PC-3 (cell line): Measurements from ENCODE around the gene ZNF862. TPM values are rescaled to one million over a fixed set of nuclear protein-coding genes. Genes with fewer than 3 reads are reported as not detected.

ENCODE experiments used
- ATAC-seq: fragments of 200-7000 bp; cut with Tn5 transposase; 2 replicates; pipeline ENCODE4 v1.9.1; 2020; ENCODE audit warnings: mild to moderate bottlenecking, moderate library complexity
- BruUV-seq: library from RNA; stranded (reverse); fragments of 400-500 nt; replicated peaks from 2 replicates; lab custom pipeline; 2021; lab: Mats Ljungman, UMichigan
- CTCF ChIA-PET: fragments of 300-600 bp; sonication (Branson Sonifier 250); formaldehyde crosslinking; loops from one replicate; lab custom pipeline; 2022; ENCODE audit warnings: antibody characterized with exemption; lab: Charles Lee
- POLR2A ChIA-PET: fragments of 300-600 bp; sonication (Branson Sonifier 250); formaldehyde crosslinking; loops from one replicate; lab custom pipeline; 2022; ENCODE audit warnings: antibody characterized with exemption; ENCODE audit not compliant: unreplicated experiment; lab: Charles Lee
- DNase-seq: peaks from one replicate; pipeline ENCODE4 v3.0.0-alpha.2; 2015
- H2AFZ ChIP-seq: fragments of 300-600 bp; sonication (generic); 2 replicates; pipeline ENCODE4 v1.6.0; 2016; ENCODE audit warnings: antibody characterized with exemption, low read length
- H3F3A ChIP-seq: fragments of 300-600 bp; sonication (generic); one replicate; pipeline ENCODE4 v1.6.0; 2017; ENCODE audit warnings: antibody characterized with exemption, low read length, control low read depth, mild to moderate bottlenecking; ENCODE audit not compliant: unreplicated experiment
- H3K27ac ChIP-seq: fragments of 300-600 bp; sonication (generic); 2 replicates; pipeline ENCODE4 v1.5.1; 2016; ENCODE audit warnings: mild to moderate bottlenecking, low read length
- H3K27me3 ChIP-seq: fragments of 300-600 bp; sonication (generic); 2 replicates; pipeline ENCODE4 v1.6.1; 2016; ENCODE audit warnings: low read length, mixed read lengths
- H3K36me3 ChIP-seq: fragments of 300-600 bp; sonication (generic); 2 replicates; pipeline ENCODE4 v1.6.1; 2016; ENCODE audit warnings: low read depth, mixed run types, low read length, mixed read lengths
- H3K4me1 ChIP-seq: fragments of 300-600 bp; sonication (generic); 2 replicates; pipeline ENCODE4 v1.5.1; 2016; ENCODE audit warnings: low read length; ENCODE audit not compliant: insufficient read depth
- H3K4me2 ChIP-seq: fragments of 300-600 bp; sonication (generic); 2 replicates; pipeline ENCODE4 v1.6.0; 2016; ENCODE audit warnings: low read length
- H3K4me3 ChIP-seq: fragments of 300-600 bp; sonication (generic); 2 replicates; pipeline ENCODE4 v1.5.1; 2016; ENCODE audit warnings: mild to moderate bottlenecking, low read length, mixed read lengths
- H3K79me2 ChIP-seq: fragments of 300-600 bp; sonication (generic); 2 replicates; pipeline ENCODE4 v1.6.1; 2017; ENCODE audit warnings: low read length, mixed read lengths
- H3K9ac ChIP-seq: fragments of 300-600 bp; sonication (generic); 2 replicates; pipeline ENCODE4 v1.6.0; 2016; ENCODE audit warnings: mild to moderate bottlenecking, low read length
- H3K9me2 ChIP-seq: fragments of 300-600 bp; sonication (generic); replicated peaks from 2 replicates; pipeline ENCODE4 v1.6.1; 2016; ENCODE audit warnings: mixed run types, low read length, mixed read lengths
- H3K9me3 ChIP-seq: fragments of 300-600 bp; sonication (generic); 2 replicates; pipeline ENCODE4 v1.6.1; 2016; ENCODE audit warnings: low read length, mixed read lengths
- H4K20me1 ChIP-seq: fragments of 300-600 bp; sonication (generic); 2 replicates; pipeline ENCODE4 v1.6.1; 2016; ENCODE audit warnings: low read length, mixed read lengths
- EZH2 ChIP-seq: fragments of 300-600 bp; sonication (generic); IDR thresholded peaks from one replicate; pipeline ENCODE4 v1.6.1; 2017; ENCODE audit warnings: antibody characterized with exemption, mild to moderate bottlenecking, low read length; ENCODE audit not compliant: unreplicated experiment
- EZH2phosphoT487 ChIP-seq: fragments of 300-600 bp; sonication (generic); IDR thresholded peaks from 2 replicates; pipeline ENCODE4 v1.6.1; 2018; ENCODE audit warnings: mild to moderate bottlenecking, antibody characterized with exemption, low read length, borderline replicate concordance
- intact Hi-C: fragments of 100-400 bp; cut with micrococcal nuclease; formaldehyde crosslinking; loops from 2 replicates; pipeline ENCODE4 v1.9.0; 2023
- total RNA-seq: library from RNA; depleted of rRNA; stranded (reverse); fragments of >200 nt; gene quantifications from 2 replicates; pipeline ENCODE4 v1.2.3, GENCODE V29; 2014
- TF ChIP-seq, protein P1 (sequence below): fragments of 300-600 bp; sonication (generic); conservative IDR thresholded peaks from 2 replicates; pipeline ENCODE4 v1.5.1; 2017; ENCODE audit warnings: antibody characterized with exemption, low read depth, mild to moderate bottlenecking, low read length

Gene ZNF862
- total RNA-seq, 1 experiment from 2014 or later = 3.0 TPM

DNA sequence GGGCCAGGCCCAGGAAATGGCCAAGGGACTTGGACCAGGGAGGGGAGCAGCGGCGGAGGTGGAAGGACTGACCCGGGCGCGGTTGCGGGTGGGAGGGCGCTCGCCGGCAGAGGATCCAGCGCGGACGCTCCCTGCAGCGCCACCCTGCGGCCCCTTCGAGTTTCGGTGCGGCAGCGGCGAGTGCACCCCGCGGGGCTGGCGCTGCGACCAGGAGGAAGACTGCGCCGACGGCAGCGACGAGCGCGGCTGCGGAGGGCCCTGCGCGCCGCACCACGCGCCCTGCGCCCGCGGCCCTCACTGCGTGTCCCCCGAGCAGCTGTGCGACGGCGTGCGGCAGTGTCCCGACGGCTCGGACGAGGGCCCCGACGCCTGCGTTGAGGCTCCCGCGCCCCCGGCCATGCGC lies 48.0 kb upstream of the ZNF862 start:
- DNase-seq = no peak
- Histone ChIP-seq H4K20me1 (no peaks in the 10 kb centered on the region), H3K27ac (no peak overlapping the region), H3K27me3 (no peaks in the 10 kb centered on the region), H3F3A (no peaks in the 10 kb centered on the region), H3K9me2 (no peaks in the 10 kb centered on the region), H2AFZ (no peak overlapping the region), H3K4me2 (no peak overlapping the region), H3K9ac (no peak overlapping the region), H3K4me3 (no peak overlapping the region), H3K9me3 (no peaks in the 10 kb centered on the region), H3K4me1 (no peaks in the 10 kb centered on the region), H3K36me3 (no peaks in the 10 kb centered on the region), H3K79me2 (no peaks in the 10 kb centered on the region)
- intact Hi-C loops = no loop called here
- TF ChIP-seq EZH2phosphoT487 (no peak), EZH2 (no peak)
- TF ChIP-seq, protein P1, sequence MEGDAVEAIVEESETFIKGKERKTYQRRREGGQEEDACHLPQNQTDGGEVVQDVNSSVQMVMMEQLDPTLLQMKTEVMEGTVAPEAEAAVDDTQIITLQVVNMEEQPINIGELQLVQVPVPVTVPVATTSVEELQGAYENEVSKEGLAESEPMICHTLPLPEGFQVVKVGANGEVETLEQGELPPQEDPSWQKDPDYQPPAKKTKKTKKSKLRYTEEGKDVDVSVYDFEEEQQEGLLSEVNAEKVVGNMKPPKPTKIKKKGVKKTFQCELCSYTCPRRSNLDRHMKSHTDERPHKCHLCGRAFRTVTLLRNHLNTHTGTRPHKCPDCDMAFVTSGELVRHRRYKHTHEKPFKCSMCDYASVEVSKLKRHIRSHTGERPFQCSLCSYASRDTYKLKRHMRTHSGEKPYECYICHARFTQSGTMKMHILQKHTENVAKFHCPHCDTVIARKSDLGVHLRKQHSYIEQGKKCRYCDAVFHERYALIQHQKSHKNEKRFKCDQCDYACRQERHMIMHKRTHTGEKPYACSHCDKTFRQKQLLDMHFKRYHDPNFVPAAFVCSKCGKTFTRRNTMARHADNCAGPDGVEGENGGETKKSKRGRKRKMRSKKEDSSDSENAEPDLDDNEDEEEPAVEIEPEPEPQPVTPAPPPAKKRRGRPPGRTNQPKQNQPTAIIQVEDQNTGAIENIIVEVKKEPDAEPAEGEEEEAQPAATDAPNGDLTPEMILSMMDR = no peak
- no TSS peak for BruUV-seq
- no peak for ATAC-seq
- POLR2A ChIA-PET = no interaction called here
- CTCF ChIA-PET = no interaction called here

- ChIA-PET POLR2A (no interaction called here), CTCF (interaction anchor here (0.6 kb wide), 1 partner anchor 1383 kb away, joined by 4 read pairs; no protein-coding TSS in a partner anchor)
- ATAC-seq = no peak
- Histone ChIP-seq H3K4me3 (no peak overlapping the region), H4K20me1 (no peaks in the 10 kb centered on the region), H2AFZ (no peak overlapping the region), H3K9me3 (no peaks in the 10 kb centered on the region), H3K36me3 (no peaks in the 10 kb centered on the region), H3K27me3 (no peaks in the 10 kb centered on the region), H3F3A (no peaks in the 10 kb centered on the region), H3K4me1 (no peaks in the 10 kb centered on the region), H3K4me2 (no peak overlapping the region), H3K27ac (no peak overlapping the region), H3K9ac (no peak overlapping the region), H3K9me2 (no peaks in the 10 kb centered on the region), H3K79me2 (no peaks in the 10 kb centered on the region)
- DNase-seq = no peak
- intact Hi-C loops = no loop called here
- no TSS peak for BruUV-seq
- no peak for TF ChIP-seq EZH2phosphoT487
Measured at GRCh38 chr7:149790754-149791360, 47.3 kb upstream of the ZNF862 start.

GRCh38 chr7:149791411-149792219 lies 46.6 kb upstream of the ZNF862 start:
- no peaks in the 10 kb centered on the region for H3K27me3 ChIP-seq
- no peak for ATAC-seq
- POLR2A ChIA-PET = no interaction called here

More at GRCh38 chr7:149791411-149792219, 46.6 kb upstream of the ZNF862 start:
- Histone ChIP-seq H3K79me2 (no peaks in the 10 kb centered on the region), H3K9me3 (no peaks in the 10 kb centered on the region), H3K9ac (no peak overlapping the region), H3K36me3 (no peaks in the 10 kb centered on the region), H3K4me1 (no peaks in the 10 kb centered on the region), H3K4me2 (no peak overlapping the region), H3K9me2 (no peaks in the 10 kb centered on the region), H3K4me3 (no peak overlapping the region), H3K27ac (no peak overlapping the region), H2AFZ (no peak overlapping the region), H4K20me1 (no peaks in the 10 kb centered on the region), H3F3A (no peaks in the 10 kb centered on the region)
- intact Hi-C loops = no loop called here
- BruUV-seq = no TSS peak
- CTCF ChIA-PET = interaction anchor here (0.6 kb wide), 1 partner anchor 1382 kb away, joined by 4 read pairs; no protein-coding TSS in a partner anchor
- no peak for DNase-seq
- no peak for TF ChIP-seq EZH2
- no peak for TF ChIP-seq EZH2phosphoT487
- TF ChIP-seq, protein P1 = no peak
